Neural cell (in vitro differentiated cells): ENCODE results near the gene BRINP2. TPM values are rescaled to one million over a fixed set of nuclear protein-coding genes. Genes with fewer than 3 reads are reported as not detected.

ENCODE experiments used
- H2AFZ ChIP-seq: fragments of 200-600, 300-800 bp; sonication (generic), shearing (Covaris generic); 2 replicates; pipeline ENCODE4 v1.6.0; 2014; ENCODE audit warnings: low read depth, mild to moderate bottlenecking, antibody characterized with exemption, low read length, moderate library complexity
- H3F3A ChIP-seq: fragments of 200-600 bp; shearing (Covaris generic); 2 replicates; pipeline ENCODE4 v1.6.1; 2016; ENCODE audit warnings: mild to moderate bottlenecking, moderate library complexity, mixed read lengths, antibody characterized with exemption, low read length; ENCODE audit not compliant: insufficient read depth, poor library complexity, severe bottlenecking
- H3K27ac ChIP-seq: fragments of 200-600, 300-800 bp; sonication (generic), shearing (Covaris generic); 2 replicates; pipeline ENCODE4 v1.5.1; 2014; ENCODE audit warnings: mild to moderate bottlenecking, low read length, moderate library complexity
- H3K27me3 ChIP-seq: fragments of 300-800, 200-600 bp; sonication (generic), shearing (Covaris generic); 2 replicates; pipeline ENCODE4 v1.6.0; 2014; ENCODE audit warnings: mild to moderate bottlenecking, low read depth, low read length, moderate library complexity; ENCODE audit not compliant: insufficient read depth
- H3K36me3 ChIP-seq: fragments of 300-800, 200-600 bp; sonication (generic), shearing (Covaris generic); 2 replicates; pipeline ENCODE4 v1.5.1; 2014; ENCODE audit warnings: mild to moderate bottlenecking, antibody characterized with exemption, low read length, moderate library complexity; ENCODE audit not compliant: insufficient read depth
- H3K4me2 ChIP-seq: fragments of 300-800, 200-600 bp; sonication (generic), shearing (Covaris generic); 2 replicates; pipeline ENCODE4 v1.6.0; 2014; ENCODE audit warnings: mild to moderate bottlenecking, low read length
- H3K4me3 ChIP-seq: fragments of 300-800, 200-600 bp; sonication (generic), shearing (Covaris generic); 2 replicates; pipeline ENCODE4 v1.5.1; 2014; ENCODE audit warnings: mild to moderate bottlenecking, low read length, moderate library complexity
- H3K79me2 ChIP-seq: fragments of 200-600 bp; shearing (Covaris generic); replicated peaks from 2 replicates; pipeline ENCODE4 v1.6.0; 2014; ENCODE audit warnings: mild to moderate bottlenecking, low read length, moderate library complexity; ENCODE audit not compliant: insufficient read depth
- H3K9ac ChIP-seq: fragments of 300-800, 200-600 bp; sonication (generic), shearing (Covaris generic); 2 replicates; pipeline ENCODE4 v1.6.1; 2016; ENCODE audit warnings: mild to moderate bottlenecking, low read length, mixed read lengths
- H3K9me2 ChIP-seq: fragments of 200-600 bp; shearing (Covaris generic); 2 replicates; pipeline ENCODE4 v1.6.1; 2016; ENCODE audit warnings: mild to moderate bottlenecking, low read length, mixed read lengths; ENCODE audit not compliant: insufficient read depth
- H3K9me3 ChIP-seq: fragments of 200-600, 300-800 bp; sonication (generic), shearing (Covaris generic); 2 replicates; pipeline ENCODE4 v1.6.1; 2016; ENCODE audit warnings: mild to moderate bottlenecking, mixed run types, low read length, moderate library complexity, mixed read lengths
- H4K20me1 ChIP-seq: fragments of 200-600 bp; shearing (Covaris generic); 2 replicates; pipeline ENCODE4 v1.6.1; 2016; ENCODE audit warnings: mild to moderate bottlenecking, mixed run types; ENCODE audit not compliant: insufficient read depth
- CTCF ChIP-seq: fragments of 450-650 bp; IDR thresholded peaks from 2 replicates; pipeline ENCODE4 v1.5.1; 2014; ENCODE audit warnings: antibody characterized with exemption, mild to moderate bottlenecking, moderate library complexity; ENCODE audit not compliant: poor library complexity, severe bottlenecking
- EP300 ChIP-seq: fragments of 450-650 bp; conservative IDR thresholded peaks from 2 replicates; pipeline ENCODE4 v1.6.1; 2014; ENCODE audit warnings: antibody characterized with exemption, mild to moderate bottlenecking, moderate library complexity; ENCODE audit not compliant: poor library complexity, severe bottlenecking
- EZH2 ChIP-seq: fragments of 200-600, 300-800 bp; shearing (Covaris generic), sonication (generic); IDR thresholded peaks from 2 replicates; pipeline ENCODE4 v1.6.1; 2014; ENCODE audit warnings: antibody characterized with exemption, low read length, borderline replicate concordance, mild to moderate bottlenecking; ENCODE audit not compliant: insufficient read depth, poor library complexity, severe bottlenecking
- MXI1 ChIP-seq: fragments of 450-650 bp; conservative IDR thresholded peaks from 2 replicates; pipeline ENCODE4 v1.6.1; 2014; ENCODE audit warnings: antibody characterized with exemption, mild to moderate bottlenecking; ENCODE audit not compliant: poor library complexity, severe bottlenecking
- POLR2AphosphoS5 ChIP-seq: IDR thresholded peaks from 2 replicates; pipeline ENCODE4 v1.6.1; 2012
- RAD21 ChIP-seq: fragments of 450-650 bp; conservative IDR thresholded peaks from 2 replicates; pipeline ENCODE4 v1.6.1; 2014; ENCODE audit warnings: antibody characterized with exemption, mild to moderate bottlenecking, moderate library complexity
- REST ChIP-seq: IDR thresholded peaks from 2 replicates; pipeline ENCODE4 v1.6.1; 2012; ENCODE audit warnings: borderline replicate concordance
- SMC3 ChIP-seq: fragments of 450-650 bp; conservative IDR thresholded peaks from 2 replicates; pipeline ENCODE4 v1.6.1; 2014; ENCODE audit warnings: antibody characterized with exemption, mild to moderate bottlenecking, moderate library complexity; ENCODE audit not compliant: poor library complexity
- TAF1 ChIP-seq: IDR thresholded peaks from 2 replicates; pipeline ENCODE4 v1.6.1; 2012; ENCODE audit warnings: low read depth
- polyA plus RNA-seq: library from polyadenylated mRNA; depleted of rRNA; stranded (reverse); fragments of >200 nt; gene quantifications from 2 replicates; pipeline ENCODE4 v1.2.3, GENCODE V29; 2014

Gene BRINP2
- polyA plus RNA-seq, 1 donor from 2014 or later, result 12.9 TPM

DNA sequence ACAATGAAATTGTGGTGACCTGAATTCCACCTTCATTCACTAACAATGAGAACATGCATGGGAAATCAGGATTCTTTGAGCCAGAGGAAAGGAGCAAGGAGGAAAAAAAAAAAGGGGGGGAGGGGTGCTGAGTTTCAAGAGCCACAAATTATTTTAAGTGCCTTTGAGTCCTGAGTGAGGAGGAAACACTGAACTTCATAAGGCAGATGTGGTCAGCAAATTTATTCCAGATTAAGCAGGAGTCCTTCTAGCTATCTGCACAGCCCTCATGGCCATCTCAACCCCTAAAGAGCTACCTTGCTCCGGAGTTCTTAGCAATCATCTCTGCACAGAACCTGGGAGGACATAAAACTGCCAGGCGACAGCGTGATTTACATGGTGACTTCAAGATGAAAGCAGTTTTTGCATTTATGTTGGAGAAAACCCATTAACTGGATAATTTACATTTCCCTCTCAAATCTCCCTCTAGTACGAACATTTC is 27.9 kb upstream of the BRINP2 start:
- Histone ChIP-seq H3F3A (no peaks in the 10 kb centered on the region), H3K27ac (no peak overlapping the region), H3K9me2 (no peaks in the 10 kb centered on the region), H3K9me3 (no peaks in the 10 kb centered on the region), H4K20me1 (no peaks in the 10 kb centered on the region), H3K36me3 (no peaks in the 10 kb centered on the region), H2AFZ (no peak overlapping the region), H3K9ac (no peak overlapping the region), H3K27me3 (no peaks in the 10 kb centered on the region), H3K4me2 (no peak overlapping the region), H3K79me2 (peaks cover 22% of the 10 kb centered on the region), H3K4me3 (no peak overlapping the region)
- TF ChIP-seq TAF1, result no peak
- no peak for TF ChIP-seq EP300
- TF ChIP-seq RAD21, result no peak
- TF ChIP-seq EZH2, result no peak
- no peak for TF ChIP-seq REST
- no peak for TF ChIP-seq MXI1
- no peak for TF ChIP-seq SMC3
- no peak for TF ChIP-seq POLR2AphosphoS5
- no peak for TF ChIP-seq CTCF

DNA sequence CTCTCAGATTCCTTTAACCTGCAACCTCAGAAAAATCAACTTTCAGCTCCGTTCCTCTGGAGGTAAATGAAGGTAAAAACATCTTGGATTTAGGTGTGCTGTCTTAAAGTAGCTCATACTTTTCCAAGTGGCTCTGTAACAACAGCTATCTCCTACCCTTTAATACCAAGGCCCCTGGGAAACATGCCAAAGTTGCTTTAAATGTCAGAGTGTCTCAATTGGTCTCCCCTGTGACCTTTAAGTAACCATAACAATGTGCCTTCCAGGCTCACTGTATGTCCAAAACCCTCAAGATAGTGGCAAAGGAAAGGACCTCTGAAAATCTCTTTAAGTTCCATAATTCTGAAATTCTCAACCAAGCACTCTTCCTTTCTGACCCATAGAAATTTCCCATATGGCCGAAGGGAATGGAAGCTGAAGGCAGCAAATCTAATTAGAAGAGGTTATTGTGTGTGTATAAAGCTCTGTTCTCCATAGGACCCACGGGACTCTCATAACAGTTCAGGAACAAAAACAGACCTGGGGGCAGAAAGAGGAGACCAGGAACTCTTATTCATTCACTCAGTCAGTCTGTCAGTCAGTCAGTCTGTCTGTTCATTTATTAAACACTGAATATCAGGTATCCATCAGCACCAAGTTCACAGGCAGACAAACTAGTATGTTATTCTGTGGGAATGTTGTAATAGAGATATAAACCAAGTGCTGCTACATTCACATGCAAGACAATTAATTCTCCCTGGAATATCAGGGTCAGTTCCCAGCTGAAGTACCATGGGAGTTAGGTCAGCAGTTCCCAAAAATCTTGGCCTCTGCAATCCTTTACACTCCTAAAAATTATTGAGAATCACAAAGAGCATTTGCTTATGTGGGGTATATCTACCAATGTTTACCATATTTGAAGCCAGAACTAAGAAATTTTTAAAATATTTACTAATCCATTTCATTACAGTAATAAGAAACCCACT is 25.4 kb upstream of the BRINP2 start:
- no peaks in the 10 kb centered on the region for H3K36me3 ChIP-seq
- H4K20me1 ChIP-seq, result no peaks in the 10 kb centered on the region
- peaks cover 21% of the 10 kb centered on the region for H3K79me2 ChIP-seq
- no peak for TF ChIP-seq SMC3
- no peak for TF ChIP-seq MXI1
- TF ChIP-seq TAF1, result no peak
- TF ChIP-seq EZH2, result no peak
- TF ChIP-seq EP300, result no peak
- TF ChIP-seq CTCF, result no peak
- no peak for TF ChIP-seq REST
- no peak for TF ChIP-seq POLR2AphosphoS5
- TF ChIP-seq RAD21, result no peak
- H3K27ac ChIP-seq, result no peak overlapping the region
- no peak overlapping the region for H3K9ac ChIP-seq
- H2AFZ ChIP-seq, result no peak overlapping the region
- H3K4me3 ChIP-seq, result no peak overlapping the region
- no peaks in the 10 kb centered on the region for H3K27me3 ChIP-seq
- no peak overlapping the region for H3K4me2 ChIP-seq
- no peaks in the 10 kb centered on the region for H3K9me2 ChIP-seq
- H3K9me3 ChIP-seq, result no peaks in the 10 kb centered on the region
- H3F3A ChIP-seq, result no peaks in the 10 kb centered on the region
